GM10266 (cell line): ENCODE results near the gene MLLT3.

Experiments
- DNase-seq: peaks from one replicate; pipeline ENCODE4 v3.0.0; 2012; ENCODE audit errors: extremely low spot score
- TF ChIP-seq, protein P1 (sequence below): IDR thresholded peaks from 2 replicates; pipeline ENCODE4 v1.5.1; 2012; ENCODE audit warnings: mild to moderate bottlenecking, low read depth; ENCODE audit not compliant: control insufficient read depth, insufficient read depth; ENCODE audit errors: missing control alignments

MLLT3 gene

GRCh38 chr9:20426019-20426418 lies 196.3 kb downstream of the MLLT3 start:
- no peak for DNase-seq
- TF ChIP-seq, protein P1, sequence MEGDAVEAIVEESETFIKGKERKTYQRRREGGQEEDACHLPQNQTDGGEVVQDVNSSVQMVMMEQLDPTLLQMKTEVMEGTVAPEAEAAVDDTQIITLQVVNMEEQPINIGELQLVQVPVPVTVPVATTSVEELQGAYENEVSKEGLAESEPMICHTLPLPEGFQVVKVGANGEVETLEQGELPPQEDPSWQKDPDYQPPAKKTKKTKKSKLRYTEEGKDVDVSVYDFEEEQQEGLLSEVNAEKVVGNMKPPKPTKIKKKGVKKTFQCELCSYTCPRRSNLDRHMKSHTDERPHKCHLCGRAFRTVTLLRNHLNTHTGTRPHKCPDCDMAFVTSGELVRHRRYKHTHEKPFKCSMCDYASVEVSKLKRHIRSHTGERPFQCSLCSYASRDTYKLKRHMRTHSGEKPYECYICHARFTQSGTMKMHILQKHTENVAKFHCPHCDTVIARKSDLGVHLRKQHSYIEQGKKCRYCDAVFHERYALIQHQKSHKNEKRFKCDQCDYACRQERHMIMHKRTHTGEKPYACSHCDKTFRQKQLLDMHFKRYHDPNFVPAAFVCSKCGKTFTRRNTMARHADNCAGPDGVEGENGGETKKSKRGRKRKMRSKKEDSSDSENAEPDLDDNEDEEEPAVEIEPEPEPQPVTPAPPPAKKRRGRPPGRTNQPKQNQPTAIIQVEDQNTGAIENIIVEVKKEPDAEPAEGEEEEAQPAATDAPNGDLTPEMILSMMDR, result no peak

DNA sequence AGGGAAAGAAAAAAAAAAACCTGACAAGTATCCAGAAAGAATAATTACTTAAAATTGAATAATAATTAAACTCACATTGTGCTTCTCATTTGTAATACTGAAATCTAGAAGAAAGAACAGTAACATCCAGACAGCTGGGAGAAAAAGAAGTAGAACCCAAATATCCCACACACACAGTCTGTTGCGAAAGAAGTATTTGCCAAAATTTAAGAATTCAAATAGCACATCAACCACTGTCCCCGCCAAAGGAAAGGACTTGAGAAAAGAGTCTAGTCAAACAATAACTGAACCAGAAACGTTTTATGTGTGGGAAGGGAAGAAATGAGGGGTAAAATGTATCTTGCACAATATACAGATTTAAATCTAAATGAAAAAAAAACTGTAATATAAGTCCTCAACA lies 202.8 kb downstream of the MLLT3 start:
- TF ChIP-seq, protein P1, result no peak
- DNase-seq, result no peak

- TF ChIP-seq, protein P1, result no peak
- no peak for DNase-seq
Measured at GRCh38 chr9:20418485-20418884, 203.8 kb downstream of the MLLT3 start.

DNA sequence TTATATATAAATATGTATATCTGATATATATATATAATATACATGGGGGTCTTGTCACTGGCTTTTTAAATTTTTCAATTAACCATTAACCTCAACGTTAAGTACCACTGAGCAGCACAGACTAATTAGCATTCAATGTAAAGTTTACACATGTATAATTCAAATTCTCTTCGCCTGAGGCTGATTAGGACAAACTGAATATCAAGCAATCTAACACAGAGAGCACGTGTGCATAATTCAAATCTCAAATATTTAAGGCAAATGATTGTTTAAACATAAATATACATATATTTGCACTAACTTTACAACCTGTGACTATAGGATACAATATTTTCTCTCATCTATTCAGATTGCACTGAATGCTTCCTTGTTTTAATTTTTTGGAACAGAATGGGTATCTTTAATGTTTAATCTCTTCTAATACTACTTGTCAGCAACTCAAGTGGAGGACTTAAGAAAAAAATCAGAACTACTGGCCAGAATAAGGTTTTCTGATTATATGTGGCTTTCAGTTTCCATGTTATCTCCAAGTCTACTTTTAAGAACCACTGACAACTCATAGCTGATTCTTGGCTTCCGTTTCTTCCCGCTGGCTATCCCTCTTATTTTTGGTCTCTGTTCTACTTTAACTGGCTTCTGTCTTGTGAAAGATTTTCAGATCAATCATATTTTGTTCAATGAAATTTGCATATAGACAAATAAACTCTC lies 204.8 kb downstream of the MLLT3 start:
- TF ChIP-seq, protein P1, result no peak
- DNase-seq, result no peak

DNA sequence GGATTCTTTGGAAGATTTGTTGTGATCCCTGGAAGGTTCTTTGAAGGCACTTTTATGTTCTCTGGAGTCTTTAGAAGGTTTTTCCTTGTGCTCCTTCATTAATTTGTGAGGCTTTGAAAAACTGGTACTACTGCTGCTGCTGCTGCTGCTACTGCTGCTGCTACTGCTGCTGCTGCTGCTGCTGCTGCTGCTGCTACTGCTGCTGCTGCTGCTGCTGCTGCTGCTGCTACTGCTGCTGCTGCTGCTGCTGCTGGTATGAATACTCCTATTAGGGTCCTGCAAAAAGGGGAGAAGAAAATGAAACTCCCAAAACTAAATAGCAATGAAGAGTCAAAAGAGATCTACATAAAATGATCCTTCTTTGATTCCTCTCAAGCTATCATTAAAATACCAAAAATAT lies 208.1 kb downstream of the MLLT3 start:
- TF ChIP-seq, protein P1, result no peak

GRCh38 chr9:20409321-20410092 lies 212.8 kb downstream of the MLLT3 start:
- no peak for DNase-seq
- TF ChIP-seq, protein P1, result no peak

More for the DNA sequence above, 208.1 kb downstream of the MLLT3 start:
- DNase-seq, result no peak

DNA sequence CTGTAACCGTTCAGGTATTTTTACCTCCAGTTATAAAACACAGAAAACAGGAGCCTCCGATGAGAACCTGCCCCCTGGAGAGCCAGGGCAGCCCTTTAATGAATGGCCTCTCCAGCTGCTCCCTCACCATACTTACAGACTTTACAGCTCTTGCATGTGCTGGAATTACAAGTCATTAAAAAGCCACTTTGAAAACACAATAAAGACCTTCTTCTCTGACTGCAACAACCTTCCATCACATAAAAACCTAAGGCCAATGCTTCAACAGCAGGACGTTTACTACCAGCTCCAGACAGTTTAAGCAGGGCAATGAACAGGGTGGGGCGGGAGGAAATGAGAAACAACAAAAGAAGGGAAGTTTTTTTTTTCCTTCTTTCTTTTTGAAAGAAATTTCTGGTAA lies 213.8 kb downstream of the MLLT3 start:
- no peak for DNase-seq

More for the DNA sequence above, 213.8 kb downstream of the MLLT3 start:
- TF ChIP-seq, protein P1, result no peak
